Measurements from ENCODE around the gene EVC2.

Gene EVC2, protein sequence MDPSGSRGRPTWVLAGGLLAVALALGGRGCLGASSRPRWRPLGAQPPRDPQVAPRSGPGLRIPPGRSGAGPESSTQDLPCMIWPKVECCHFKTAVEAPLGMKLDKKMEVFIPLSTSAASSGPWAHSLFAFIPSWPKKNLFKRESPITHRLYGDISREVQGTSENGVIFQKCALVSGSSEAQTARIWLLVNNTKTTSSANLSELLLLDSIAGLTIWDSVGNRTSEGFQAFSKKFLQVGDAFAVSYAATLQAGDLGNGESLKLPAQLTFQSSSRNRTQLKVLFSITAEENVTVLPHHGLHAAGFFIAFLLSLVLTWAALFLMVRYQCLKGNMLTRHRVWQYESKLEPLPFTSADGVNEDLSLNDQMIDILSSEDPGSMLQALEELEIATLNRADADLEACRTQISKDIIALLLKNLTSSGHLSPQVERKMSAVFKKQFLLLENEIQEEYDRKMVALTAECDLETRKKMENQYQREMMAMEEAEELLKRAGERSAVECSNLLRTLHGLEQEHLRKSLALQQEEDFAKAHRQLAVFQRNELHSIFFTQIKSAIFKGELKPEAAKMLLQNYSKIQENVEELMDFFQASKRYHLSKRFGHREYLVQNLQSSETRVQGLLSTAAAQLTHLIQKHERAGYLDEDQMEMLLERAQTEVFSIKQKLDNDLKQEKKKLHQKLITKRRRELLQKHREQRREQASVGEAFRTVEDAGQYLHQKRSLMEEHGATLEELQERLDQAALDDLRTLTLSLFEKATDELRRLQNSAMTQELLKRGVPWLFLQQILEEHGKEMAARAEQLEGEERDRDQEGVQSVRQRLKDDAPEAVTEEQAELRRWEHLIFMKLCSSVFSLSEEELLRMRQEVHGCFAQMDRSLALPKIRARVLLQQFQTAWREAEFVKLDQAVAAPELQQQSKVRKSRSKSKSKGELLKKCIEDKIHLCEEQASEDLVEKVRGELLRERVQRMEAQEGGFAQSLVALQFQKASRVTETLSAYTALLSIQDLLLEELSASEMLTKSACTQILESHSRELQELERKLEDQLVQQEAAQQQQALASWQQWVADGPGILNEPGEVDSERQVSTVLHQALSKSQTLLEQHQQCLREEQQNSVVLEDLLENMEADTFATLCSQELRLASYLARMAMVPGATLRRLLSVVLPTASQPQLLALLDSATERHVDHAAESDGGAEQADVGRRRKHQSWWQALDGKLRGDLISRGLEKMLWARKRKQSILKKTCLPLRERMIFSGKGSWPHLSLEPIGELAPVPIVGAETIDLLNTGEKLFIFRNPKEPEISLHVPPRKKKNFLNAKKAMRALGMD

DNA sequence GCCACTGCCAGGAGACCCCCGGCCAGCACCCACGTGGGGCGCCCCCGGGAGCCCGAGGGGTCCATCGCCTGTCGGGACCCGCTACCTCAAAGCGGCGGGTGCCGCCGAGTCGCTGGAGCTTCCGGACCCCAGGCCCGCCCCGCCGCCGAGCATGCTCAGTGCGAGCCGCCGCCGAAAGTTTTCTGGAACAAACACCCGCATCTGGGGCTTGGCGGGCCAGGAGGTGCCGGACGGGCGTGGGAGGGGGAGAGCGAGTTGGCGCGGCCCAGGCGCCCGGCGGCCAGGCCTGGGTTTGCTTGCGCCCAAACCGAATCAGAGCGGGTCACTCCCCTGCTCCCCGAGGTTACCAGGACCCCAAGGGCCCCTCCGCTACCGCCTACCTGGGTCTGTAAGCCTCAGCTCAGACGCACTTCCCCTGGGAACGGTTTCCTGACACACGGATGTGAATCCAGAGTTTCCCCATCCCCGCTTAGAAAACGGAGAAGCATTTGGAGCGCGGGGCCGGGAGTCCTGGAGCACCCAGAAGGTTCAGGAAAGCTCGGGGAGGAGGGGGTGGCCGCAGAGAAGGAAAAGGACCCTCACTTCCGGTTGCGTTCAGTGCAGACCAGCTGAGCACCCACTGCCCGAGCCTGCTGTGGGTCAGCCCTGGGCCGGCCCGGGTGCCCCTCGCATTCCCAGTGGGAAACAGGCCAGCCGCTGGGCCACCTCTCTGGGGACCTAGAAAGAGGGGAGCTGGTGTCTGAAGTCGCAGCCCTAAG lies at the start of gene EVC2:
Gene EVC2, minus strand, starts transcription at position 111 of the 758 bp plus-strand sequence. Its CDS starts 46 bp downstream, at position 65.
- TF ChIP-seq, protein P1, sequence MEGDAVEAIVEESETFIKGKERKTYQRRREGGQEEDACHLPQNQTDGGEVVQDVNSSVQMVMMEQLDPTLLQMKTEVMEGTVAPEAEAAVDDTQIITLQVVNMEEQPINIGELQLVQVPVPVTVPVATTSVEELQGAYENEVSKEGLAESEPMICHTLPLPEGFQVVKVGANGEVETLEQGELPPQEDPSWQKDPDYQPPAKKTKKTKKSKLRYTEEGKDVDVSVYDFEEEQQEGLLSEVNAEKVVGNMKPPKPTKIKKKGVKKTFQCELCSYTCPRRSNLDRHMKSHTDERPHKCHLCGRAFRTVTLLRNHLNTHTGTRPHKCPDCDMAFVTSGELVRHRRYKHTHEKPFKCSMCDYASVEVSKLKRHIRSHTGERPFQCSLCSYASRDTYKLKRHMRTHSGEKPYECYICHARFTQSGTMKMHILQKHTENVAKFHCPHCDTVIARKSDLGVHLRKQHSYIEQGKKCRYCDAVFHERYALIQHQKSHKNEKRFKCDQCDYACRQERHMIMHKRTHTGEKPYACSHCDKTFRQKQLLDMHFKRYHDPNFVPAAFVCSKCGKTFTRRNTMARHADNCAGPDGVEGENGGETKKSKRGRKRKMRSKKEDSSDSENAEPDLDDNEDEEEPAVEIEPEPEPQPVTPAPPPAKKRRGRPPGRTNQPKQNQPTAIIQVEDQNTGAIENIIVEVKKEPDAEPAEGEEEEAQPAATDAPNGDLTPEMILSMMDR (IDR thresholded peaks at IDR 0.05; ENCODE audit: extremely low read depth, insufficient read depth, missing control alignments), result no peak
- DNase-seq (ENCODE audit: low spot score), result peak; percentile 31
- in situ Hi-C loops (cut with MboI; ENCODE audit: low pct_unique_long_range_greater_than_20kb, low sequenced_read_pairs, unreplicated experiment), result no loop called here

DNA sequence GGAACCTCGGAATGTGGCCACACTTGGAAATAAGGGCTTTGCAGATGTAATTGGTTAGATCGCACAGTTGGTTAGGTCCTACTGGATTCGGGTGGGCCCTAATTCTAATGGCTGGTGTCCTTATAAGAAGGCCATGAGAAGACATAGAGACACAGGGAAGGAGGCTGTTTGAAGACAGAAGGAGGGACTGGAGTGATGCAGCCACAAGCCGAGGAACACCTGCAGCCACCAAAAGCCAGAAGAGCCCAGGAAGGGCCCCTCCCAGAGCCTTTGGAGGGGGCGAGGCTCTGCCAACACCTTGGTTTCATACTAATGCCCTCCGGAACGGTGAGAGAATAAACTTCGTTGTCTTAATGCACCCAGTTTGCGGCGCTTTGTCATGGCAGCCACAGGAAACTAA lies 49.6 kb upstream of the EVC2 start:
- in situ Hi-C loops (cut with MboI; ENCODE audit: low pct_unique_long_range_greater_than_20kb, low sequenced_read_pairs, unreplicated experiment), result no loop called here
- TF ChIP-seq, protein P1 (IDR thresholded peaks at IDR 0.05; ENCODE audit: extremely low read depth, insufficient read depth, missing control alignments), result no peak

DNA sequence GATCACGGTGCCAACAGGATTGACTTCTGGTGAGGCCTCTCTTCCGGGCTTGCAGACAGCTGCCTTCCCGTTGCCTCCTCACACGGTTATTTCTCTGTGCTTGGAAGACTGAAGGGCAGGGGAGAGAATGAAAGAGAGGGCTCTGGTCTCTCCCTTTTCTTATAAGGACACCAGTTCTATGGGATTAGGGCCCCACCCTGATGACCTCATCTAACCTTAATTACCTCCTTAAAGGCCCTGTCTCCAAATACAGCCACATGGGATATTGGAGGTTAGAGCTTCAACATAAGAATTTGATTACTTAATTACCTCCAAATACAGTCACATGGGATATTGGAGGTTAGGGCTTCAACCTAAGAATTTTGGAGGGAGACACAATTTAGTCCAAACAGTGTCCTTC lies 49.2 kb upstream of the EVC2 start:
- in situ Hi-C loops (cut with MboI; ENCODE audit: low pct_unique_long_range_greater_than_20kb, low sequenced_read_pairs, unreplicated experiment), result no loop called here

More for the DNA sequence above, 49.6 kb upstream of the EVC2 start:
- DNase-seq (ENCODE audit: low spot score), result no peak

DNA sequence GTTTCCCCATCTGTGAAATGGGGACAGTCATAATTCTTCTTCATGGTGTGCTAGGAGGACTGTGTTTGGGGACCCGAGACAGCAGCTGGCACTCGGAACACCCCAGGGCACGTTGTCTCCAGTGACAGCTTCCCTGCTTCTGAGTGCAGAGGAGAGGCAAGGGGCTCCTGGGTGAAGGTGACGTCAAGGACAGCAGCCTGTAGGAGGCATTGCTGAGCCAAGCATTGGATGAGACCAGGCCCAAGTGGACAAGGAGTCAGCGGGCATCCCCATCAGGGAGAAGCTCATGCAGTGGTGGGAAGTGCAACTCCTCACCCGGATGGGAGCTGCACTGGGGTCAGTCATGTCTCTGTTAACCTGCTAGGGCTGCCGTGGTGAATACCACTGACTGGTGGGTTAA lies 48.7 kb upstream of the EVC2 start:
- TF ChIP-seq, protein P1 (IDR thresholded peaks at IDR 0.05; ENCODE audit: extremely low read depth, insufficient read depth, missing control alignments), result no peak
- in situ Hi-C loops (cut with MboI; ENCODE audit: low pct_unique_long_range_greater_than_20kb, low sequenced_read_pairs, unreplicated experiment), result no loop called here
- no peak for DNase-seq (ENCODE audit: low spot score)

More for the DNA sequence above, 49.2 kb upstream of the EVC2 start:
- DNase-seq (ENCODE audit: low spot score), result no peak
- TF ChIP-seq, protein P1 (IDR thresholded peaks at IDR 0.05; ENCODE audit: extremely low read depth, insufficient read depth, missing control alignments), result no peak

DNA sequence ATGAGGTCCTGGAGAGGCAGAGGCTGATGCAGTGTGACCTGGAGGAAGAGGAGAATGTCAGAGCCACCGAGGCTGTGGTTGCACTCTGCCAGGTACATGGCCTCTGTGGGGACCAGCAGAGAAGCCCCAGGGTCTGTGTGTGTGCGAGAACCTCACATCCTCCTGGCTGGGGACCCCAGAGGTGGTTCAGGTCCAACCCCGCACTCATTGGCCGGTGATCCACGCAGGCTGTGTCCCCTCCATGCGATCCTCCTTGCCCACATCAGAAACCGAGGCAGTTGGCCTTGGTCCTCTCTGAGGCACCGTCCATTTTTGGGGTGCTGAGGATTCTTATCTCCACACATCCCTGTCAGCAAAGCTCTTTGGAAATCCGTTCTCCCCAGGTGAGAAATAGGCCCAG lies 47.9 kb upstream of the EVC2 start:
- DNase-seq (ENCODE audit: low spot score), result no peak
- TF ChIP-seq, protein P1 (IDR thresholded peaks at IDR 0.05; ENCODE audit: extremely low read depth, insufficient read depth, missing control alignments), result no peak
- in situ Hi-C loops (cut with MboI; ENCODE audit: low pct_unique_long_range_greater_than_20kb, low sequenced_read_pairs, unreplicated experiment), result no loop called here
